Spinal cord (tissue), 10 donors: ENCODE measurements around the gene ROR1. TPM values are rescaled to one million over a fixed set of nuclear protein-coding genes. Genes with fewer than 3 reads are reported as not detected.

Experiments used
- DNase-seq, 6 donors: peaks; one replicate each; pipeline versions ENCODE4 v3.0.0 to v3.0.0-alpha.2; 2013 to 2015; ENCODE audit warnings: low spot score in 6 of 6, low read depth in 4 of 6
- H3K27ac ChIP-seq: one replicate; pipeline ENCODE4 v1.5.1; 2013; ENCODE audit warnings: low read depth, low read length, control low read depth
- H3K27me3 ChIP-seq: one replicate; pipeline ENCODE4 v1.6.1; 2013; ENCODE audit warnings: low read length; ENCODE audit not compliant: control insufficient read depth, insufficient read depth
- H3K36me3 ChIP-seq: one replicate; pipeline ENCODE4 v1.6.1; 2013; ENCODE audit warnings: low read length; ENCODE audit not compliant: control insufficient read depth, insufficient read depth
- H3K4me1 ChIP-seq: one replicate; pipeline ENCODE4 v1.6.1; 2013; ENCODE audit warnings: low read length; ENCODE audit not compliant: control insufficient read depth, insufficient read depth
- H3K4me3 ChIP-seq: one replicate; pipeline ENCODE4 v1.5.1; 2013; ENCODE audit warnings: low read depth, low read length, control low read depth
- H3K9me3 ChIP-seq: one replicate; pipeline ENCODE4 v1.6.1; 2013; ENCODE audit warnings: low read length; ENCODE audit not compliant: control insufficient read depth, insufficient read depth
- WGBS: methylation state at CpG from one replicate; pipeline ENCODE4 v1.1.5; 2013; ENCODE audit warnings: missing lambda C conversion rate; ENCODE audit not compliant: insufficient coverage; 5-methylcytosine and 5-hydroxymethylcytosine counted together
- polyA plus RNA-seq, 2 donors: library from polyadenylated mRNA; unstranded; fragments of 120-200 nt; gene quantifications; one replicate each; pipeline ENCODE4 v1.2.1, GENCODE V29; 2013; ENCODE audit not compliant: insufficient read length in 2 of 2
- total RNA-seq, 2 donors: library from RNA; depleted of rRNA in 1 of 2; stranded (reverse); fragments of 120-200 nt in 1 of 2; fragments of >200 nt in 1 of 2; gene quantifications; one replicate each; pipeline versions ENCODE4 v1.2.3 to v1.2.4, GENCODE V29; 2013 to 2014
- donor health status: healthy.

Gene ROR1
- total and polyA plus RNA-seq, 4 donors = 4.0 to 16.5 (median 7.9) TPM

DNA sequence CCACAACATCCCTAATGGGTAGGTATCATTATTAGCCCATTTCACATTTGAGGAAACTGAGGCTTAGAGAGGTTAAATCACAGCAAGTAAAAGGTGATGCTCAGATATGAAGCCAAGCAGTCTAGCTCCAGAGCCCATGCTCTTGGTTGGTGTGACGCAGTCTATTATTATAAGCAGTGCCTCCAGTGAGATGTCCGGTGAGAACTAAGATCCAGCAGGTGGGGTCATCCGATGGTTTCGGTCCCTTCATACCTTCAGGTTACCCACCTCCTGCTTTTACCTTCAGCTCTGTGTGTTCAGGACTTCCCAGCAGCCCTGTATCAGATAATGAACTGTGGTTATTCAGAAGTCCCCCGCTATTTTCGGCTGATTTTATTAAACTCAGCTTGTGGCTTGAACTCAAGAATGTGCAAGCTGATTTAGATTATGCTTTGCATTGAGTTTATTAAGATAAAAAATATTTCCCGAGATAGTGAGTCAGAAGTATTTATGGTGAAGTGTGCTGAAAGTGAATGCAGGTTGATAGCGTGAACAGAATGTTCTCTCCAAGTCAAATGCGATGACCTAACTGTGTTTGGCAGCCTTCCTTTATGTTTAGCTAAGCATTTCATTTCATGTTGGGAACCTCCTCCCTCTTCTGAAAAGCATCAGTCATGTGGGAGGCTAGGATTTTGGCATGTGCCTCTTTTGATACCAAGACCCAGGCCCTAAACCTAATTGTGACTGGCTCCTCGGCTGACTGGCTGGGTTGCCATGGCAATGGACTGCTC is 268.7 kb downstream of the ROR1 start:
- peaks cover 4% of the 10 kb centered on the region for H3K4me1 ChIP-seq
- H3K27ac ChIP-seq = peak overlapping the region; percentile 55
- no peaks in the 10 kb centered on the region for H3K36me3 ChIP-seq
- no peaks in the 10 kb centered on the region for H3K9me3 ChIP-seq
- no peak overlapping the region for H3K4me3 ChIP-seq
- H3K27me3 ChIP-seq = no peaks in the 10 kb centered on the region
- WGBS = 50% methylated on average over 8 of the region's 10 CpGs
- DNase-seq = peak in 3 of 6 donors; percentile 24 to 71 (median 50)

DNA sequence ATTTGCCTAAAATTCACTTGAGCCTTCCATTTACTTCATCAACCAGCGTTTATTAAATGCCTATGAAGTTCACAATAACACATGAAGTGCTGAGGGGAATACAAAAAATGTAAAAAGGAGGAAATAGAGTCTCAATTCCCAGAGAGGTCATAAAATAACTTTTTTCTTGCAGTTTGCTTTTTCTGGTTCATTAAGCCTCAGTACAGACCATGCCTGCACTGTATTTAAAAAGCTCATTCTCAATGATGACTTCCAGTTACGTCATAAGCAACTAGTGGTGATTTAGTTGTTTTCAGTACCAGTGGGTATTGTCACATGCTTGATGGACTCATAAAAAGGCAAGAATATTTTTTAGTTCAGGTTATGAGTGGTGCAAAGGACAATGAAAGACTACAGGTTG is 269.5 kb downstream of the ROR1 start:
- no peaks in the 10 kb centered on the region for H3K9me3 ChIP-seq
- DNase-seq = no peak
- no peaks in the 10 kb centered on the region for H3K27me3 ChIP-seq
- H3K36me3 ChIP-seq = no peaks in the 10 kb centered on the region
- 50% methylated on average over 1 of the region's 2 CpGs for WGBS
- H3K27ac ChIP-seq = peak overlapping the region; percentile 55
- no peak overlapping the region for H3K4me3 ChIP-seq
- peaks cover 4% of the 10 kb centered on the region for H3K4me1 ChIP-seq

DNA sequence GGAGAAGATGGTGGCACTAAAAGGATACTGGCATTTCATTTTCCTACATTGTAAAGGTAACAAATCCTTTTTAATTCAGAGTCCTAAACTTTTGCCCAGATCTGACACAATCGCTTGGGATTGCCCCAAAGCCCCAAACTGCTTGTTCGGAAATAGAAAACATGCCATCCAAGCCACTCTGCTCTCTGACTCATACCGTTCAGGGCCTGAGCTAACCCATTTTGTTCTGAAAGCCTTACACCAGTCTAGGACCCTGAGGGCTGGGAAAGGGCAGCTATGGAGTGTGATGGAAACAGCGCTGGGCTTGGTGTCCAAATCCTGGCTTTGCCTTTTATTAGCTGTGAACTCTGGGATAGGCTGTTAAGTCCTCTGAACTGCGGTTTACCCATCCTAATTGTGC is 270.2 kb downstream of the ROR1 start:
- no peaks in the 10 kb centered on the region for H3K36me3 ChIP-seq
- WGBS = 89% methylated on average over 3 of the region's 5 CpGs
- no peak overlapping the region for H3K27ac ChIP-seq
- no peaks in the 10 kb centered on the region for H3K27me3 ChIP-seq
- H3K4me1 ChIP-seq = peaks cover 4% of the 10 kb centered on the region
- H3K9me3 ChIP-seq = no peaks in the 10 kb centered on the region
- DNase-seq = no peak
- H3K4me3 ChIP-seq = no peak overlapping the region

DNA sequence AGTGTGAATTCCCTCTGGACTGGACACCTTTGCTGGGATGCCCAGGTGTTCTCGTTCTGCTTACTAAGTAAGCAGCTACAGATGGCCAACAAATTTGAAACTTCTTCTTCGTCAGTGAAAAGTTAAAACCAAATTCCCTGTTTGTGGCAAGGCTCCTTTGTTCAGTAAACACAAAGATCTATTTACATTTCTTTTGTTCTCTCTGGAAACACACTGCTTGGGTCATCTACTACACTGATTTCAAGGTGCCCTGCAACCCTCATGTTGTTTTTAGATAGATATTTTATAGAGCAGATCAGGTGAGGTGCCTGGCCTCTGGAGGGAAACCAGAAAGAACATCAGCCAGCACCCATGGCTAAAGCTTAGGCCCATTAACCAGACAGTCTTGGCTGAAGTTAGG is 272.4 kb downstream of the ROR1 start:
- no peaks in the 10 kb centered on the region for H3K36me3 ChIP-seq
- no peak overlapping the region for H3K4me3 ChIP-seq
- H3K9me3 ChIP-seq = no peaks in the 10 kb centered on the region
- no peak overlapping the region for H3K27ac ChIP-seq
- peaks cover 4% of the 10 kb centered on the region for H3K4me1 ChIP-seq
- DNase-seq = no peak
- 64% methylated on average over 2 of the region's 2 CpGs for WGBS
- H3K27me3 ChIP-seq = no peaks in the 10 kb centered on the region

DNA sequence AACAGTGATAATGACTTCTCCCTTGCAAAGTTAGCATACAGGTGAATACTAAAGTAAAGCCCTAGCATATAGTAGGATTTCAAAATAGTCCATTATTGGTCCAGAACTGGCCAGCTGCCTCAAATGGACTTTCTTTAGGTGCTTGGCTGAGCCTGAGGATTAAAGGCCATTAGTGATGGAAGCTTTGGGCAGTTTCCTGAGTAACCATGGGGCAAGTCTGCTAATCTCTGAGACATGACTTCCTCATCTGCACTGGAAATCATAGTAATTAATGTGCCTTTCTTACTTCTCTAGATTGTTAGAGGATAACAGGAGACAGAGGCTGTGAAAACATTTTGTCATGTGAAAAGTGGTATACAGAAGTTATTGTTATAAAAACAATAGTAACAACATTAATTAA is 273.1 kb downstream of the ROR1 start:
- H3K4me1 ChIP-seq = peaks cover 4% of the 10 kb centered on the region

DNA sequence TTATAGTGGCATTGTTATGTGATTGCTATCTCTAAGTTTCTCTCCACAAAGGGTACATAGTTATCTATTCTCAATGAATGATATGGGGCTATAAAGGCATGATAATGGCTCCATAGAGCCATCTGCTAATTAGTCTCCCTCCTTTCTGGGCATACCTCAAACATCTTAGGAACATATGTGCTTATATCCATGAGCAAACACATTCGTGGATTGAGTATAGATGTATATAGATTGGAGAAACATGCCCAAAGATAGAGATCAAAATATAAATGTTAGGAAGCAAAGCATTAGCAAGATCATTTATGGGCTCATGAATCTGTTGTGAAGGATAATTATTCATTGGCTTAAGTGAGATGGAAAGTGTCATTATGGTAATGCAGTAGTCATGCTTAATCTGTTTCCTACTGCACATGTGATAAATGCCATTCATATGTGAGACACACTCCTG is 273.8 kb downstream of the ROR1 start:
- no peak overlapping the region for H3K4me3 ChIP-seq
- DNase-seq = peak in 1 of 6 donors; percentile 70
- no peak overlapping the region for H3K27ac ChIP-seq

More for the DNA sequence above, 273.1 kb downstream of the ROR1 start:
- no peak for DNase-seq
- Histone ChIP-seq H3K36me3 (no peaks in the 10 kb centered on the region), H3K27ac (no peak overlapping the region), H3K27me3 (no peaks in the 10 kb centered on the region), H3K4me3 (no peak overlapping the region), H3K9me3 (no peaks in the 10 kb centered on the region)

DNA sequence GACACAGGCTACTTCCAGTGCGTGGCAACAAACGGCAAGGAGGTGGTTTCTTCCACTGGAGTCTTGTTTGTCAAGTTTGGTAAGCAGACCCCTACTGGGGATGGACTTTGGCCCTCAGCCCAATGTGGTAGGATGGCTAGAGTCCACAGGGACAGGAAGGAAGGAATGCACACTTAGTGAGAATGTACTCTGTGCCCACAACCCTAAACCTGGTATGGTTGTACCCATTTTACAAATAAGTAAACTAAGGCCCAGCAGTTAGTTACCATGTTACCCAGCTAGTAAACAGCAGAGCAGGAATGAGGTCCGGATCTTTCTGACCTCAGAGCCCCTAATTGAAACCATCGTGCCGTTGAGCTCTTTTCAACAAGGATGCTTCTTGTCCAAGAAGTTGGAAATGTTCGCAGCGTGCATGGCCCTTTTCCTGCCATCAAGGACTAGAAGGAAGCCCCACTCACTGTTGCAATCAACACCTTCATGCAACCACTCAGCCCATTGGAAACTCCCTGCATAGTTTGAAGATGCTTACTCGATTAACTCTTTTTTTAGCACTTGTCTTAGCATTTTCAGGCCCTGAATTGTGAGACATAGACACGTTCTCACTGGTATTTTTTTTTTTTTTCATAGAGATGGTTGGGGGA is 276.2 kb downstream of the ROR1 start:
- Histone ChIP-seq H3K27me3 (no peaks in the 10 kb centered on the region), H3K9me3 (no peaks in the 10 kb centered on the region), H3K4me1 (no peaks in the 10 kb centered on the region), H3K27ac (no peak overlapping the region), H3K4me3 (no peak overlapping the region), H3K36me3 (no peaks in the 10 kb centered on the region)
- no peak for DNase-seq
- 94% methylated on average over 7 of the region's 9 CpGs for WGBS

More for the DNA sequence above, 273.8 kb downstream of the ROR1 start:
- H3K4me1 ChIP-seq = peaks cover 4% of the 10 kb centered on the region
- no peaks in the 10 kb centered on the region for H3K36me3 ChIP-seq
- no peaks in the 10 kb centered on the region for H3K9me3 ChIP-seq
- WGBS = no CpG with 5 or more reads among the region's 1 CpG
- H3K27me3 ChIP-seq = no peaks in the 10 kb centered on the region

DNA sequence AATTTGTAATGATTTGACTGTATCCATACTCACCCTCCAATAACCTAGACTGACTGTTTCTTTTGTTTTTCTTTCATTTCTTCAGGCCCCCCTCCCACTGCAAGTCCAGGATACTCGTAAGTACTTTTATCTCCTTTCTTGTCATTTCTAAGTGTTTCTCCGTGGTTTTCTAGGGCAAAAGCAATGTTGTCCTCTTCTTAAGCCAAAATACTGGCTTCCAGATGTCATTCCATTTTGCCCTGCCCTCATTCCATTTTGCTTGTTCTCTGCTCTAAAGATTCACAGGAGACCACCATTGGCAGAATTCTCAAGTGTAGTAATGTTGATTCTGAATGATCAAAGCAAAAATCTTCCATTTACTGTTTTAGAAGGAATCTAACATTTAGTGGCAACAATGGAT is 276.8 kb downstream of the ROR1 start:
- H3K27ac ChIP-seq = no peak overlapping the region
- no peak for DNase-seq
- WGBS = 79% methylated on average over 2 of the region's 2 CpGs
- H3K9me3 ChIP-seq = no peaks in the 10 kb centered on the region
- no peaks in the 10 kb centered on the region for H3K27me3 ChIP-seq
- H3K36me3 ChIP-seq = no peaks in the 10 kb centered on the region
- no peak overlapping the region for H3K4me3 ChIP-seq
- no peaks in the 10 kb centered on the region for H3K4me1 ChIP-seq

DNA sequence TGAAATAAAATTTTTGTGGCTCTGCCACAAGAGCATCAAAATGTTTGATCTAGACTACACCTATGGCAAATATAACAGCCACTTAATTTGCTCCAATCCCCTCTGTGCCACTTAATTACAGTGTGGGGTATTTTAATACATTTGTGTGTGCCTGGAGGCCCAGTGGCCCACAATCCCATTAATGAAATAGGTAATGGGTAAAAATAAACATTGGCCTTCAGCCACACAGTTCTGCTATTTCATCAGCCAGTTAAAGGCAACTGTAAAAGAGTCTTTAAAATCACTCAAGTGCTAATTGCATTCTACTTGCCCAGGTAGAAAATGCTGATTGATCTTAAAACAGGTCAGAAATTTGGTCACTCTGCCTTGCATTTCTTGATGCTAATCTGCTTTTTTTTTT is 278.0 kb downstream of the ROR1 start:
- H3K4me1 ChIP-seq = no peaks in the 10 kb centered on the region
- H3K36me3 ChIP-seq = no peaks in the 10 kb centered on the region
- no peak overlapping the region for H3K27ac ChIP-seq
- no peaks in the 10 kb centered on the region for H3K9me3 ChIP-seq
- no peak overlapping the region for H3K4me3 ChIP-seq
- DNase-seq = peak in 1 of 6 donors; percentile 34
- H3K27me3 ChIP-seq = no peaks in the 10 kb centered on the region

DNA sequence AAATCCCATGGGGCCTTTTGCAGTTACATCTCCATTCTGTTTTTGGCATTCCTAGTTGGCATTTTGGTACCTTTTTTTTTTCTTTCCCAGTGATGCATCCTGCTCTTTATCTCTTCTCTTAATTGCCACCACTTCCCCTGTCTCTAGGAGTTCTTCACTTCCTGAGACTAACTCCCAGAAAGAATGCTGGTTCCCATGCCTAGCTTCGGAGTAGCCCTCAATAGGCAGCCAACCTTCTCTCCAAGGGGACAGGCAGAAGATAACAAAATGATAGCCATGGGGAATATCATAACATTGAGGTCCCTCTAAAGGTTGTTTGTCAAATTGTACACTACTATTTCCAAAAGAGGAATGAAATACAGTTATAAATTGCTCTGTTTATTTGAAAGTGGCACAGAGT is 279.0 kb downstream of the ROR1 start:
- Histone ChIP-seq H3K4me3 (no peak overlapping the region), H3K9me3 (no peaks in the 10 kb centered on the region), H3K27me3 (no peaks in the 10 kb centered on the region), H3K36me3 (no peaks in the 10 kb centered on the region), H3K27ac (no peak overlapping the region), H3K4me1 (no peaks in the 10 kb centered on the region)
- WGBS = no CpG with 5 or more reads among the region's 1 CpG
- DNase-seq = no peak
